EL (cell line): ENCODE data around the gene PTPRCAP.
A peak's percentile ranks its signal among the peaks of the same experiment; 100 is the strongest.
"Not testable (repeated sequence)": the region's sequence is repeated elsewhere in the genome, so short reads cannot be mapped to it uniquely, and the experiment has no call there.

ENCODE experiments used
- DNase-seq: peaks from one replicate; pipeline ENCODE4 v3.0.0-alpha.2; 2016

Gene PTPRCAP

GRCh38 chr11:67437082-67437808, at the start of gene PTPRCAP:
PTPRCAP (minus strand) TSS chr11:67437682; CDS start chr11:67437619, 63 bp downstream.
- no peak for DNase-seq

GRCh38 chr11:67486481-67487195, 49.2 kb upstream of the PTPRCAP start:
- DNase-seq = no peak

GRCh38 chr11:67485873-67486361, 48.4 kb upstream of the PTPRCAP start:
- DNase-seq = not testable (repeated sequence)

GRCh38 chr11:67484847-67485311, 47.4 kb upstream of the PTPRCAP start:
- no peak for DNase-seq

- DNase-seq = no peak
Observed at GRCh38 chr11:67483831-67484665, 46.6 kb upstream of the PTPRCAP start.

GRCh38 chr11:67482827-67483798, 45.6 kb upstream of the PTPRCAP start, which contains the start of gene AIP:
AIP (plus strand) TSS chr11:67483026; CDS start chr11:67483159, 133 bp downstream.
- DNase-seq = peak; percentile 98

GRCh38 chr11:67482275-67482826, 44.9 kb upstream of the PTPRCAP start:
- no peak for DNase-seq

- DNase-seq = not testable (repeated sequence)
Observed at GRCh38 chr11:67477344-67478050, 40.0 kb upstream of the PTPRCAP start.

GRCh38 chr11:67476692-67477091, 39.2 kb upstream of the PTPRCAP start:
- DNase-seq = not testable (repeated sequence)

- no peak for DNase-seq
Observed at GRCh38 chr11:67472882-67473281, 35.4 kb upstream of the PTPRCAP start.

- DNase-seq = no peak
Observed at GRCh38 chr11:67470337-67471002, 33.0 kb upstream of the PTPRCAP start.

- no peak for DNase-seq
Observed at GRCh38 chr11:67469508-67469811, 32.0 kb upstream of the PTPRCAP start.

GRCh38 chr11:67468759-67469507, 31.5 kb upstream of the PTPRCAP start, which contains the start of gene TMEM134:
TMEM134 (minus strand) TSS chr11:67469251; CDS start chr11:67469192, 59 bp downstream.
- peak; percentile 90 for DNase-seq

- DNase-seq = no peak
Observed at GRCh38 chr11:67468456-67468758, 30.9 kb upstream of the PTPRCAP start.

- no peak for DNase-seq
Observed at GRCh38 chr11:67468056-67468455, 30.6 kb upstream of the PTPRCAP start.

- no peak for DNase-seq
Observed at GRCh38 chr11:67466962-67467771, 29.7 kb upstream of the PTPRCAP start.

GRCh38 chr11:67466367-67466766, 28.9 kb upstream of the PTPRCAP start:
- no peak for DNase-seq

- not testable (repeated sequence) for DNase-seq
Observed at GRCh38 chr11:67465530-67465929, 28.0 kb upstream of the PTPRCAP start.

- DNase-seq = no peak
Observed at GRCh38 chr11:67465189-67465510, 27.7 kb upstream of the PTPRCAP start.
